KG1 (cell line): ENCODE results near the gene GABRD.

Source experiments
- DNase-seq: peaks from one replicate; lab custom pipeline; 2025; lab: John Stamatoyannopoulos, UW

The GABRD gene

DNA sequence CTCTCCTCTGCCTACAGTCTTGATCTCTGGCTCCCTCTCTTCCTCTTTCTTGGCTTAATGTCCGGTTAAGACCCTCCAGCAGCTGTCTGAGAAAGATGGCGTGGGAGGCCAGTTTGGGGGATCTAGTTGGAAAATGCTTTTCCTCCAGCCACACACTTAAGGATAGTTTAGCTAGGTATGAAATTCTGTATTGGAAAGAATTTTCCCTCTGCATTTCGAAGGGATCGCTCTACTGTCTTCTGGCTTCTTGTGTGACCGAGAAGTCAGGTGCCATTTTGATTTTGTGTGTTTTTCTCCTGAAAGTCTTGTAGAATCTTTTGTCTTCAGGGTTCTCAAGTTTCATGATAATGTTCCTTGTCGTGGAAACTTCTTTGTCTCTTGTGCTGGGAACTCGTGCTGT lies 59.0 kb downstream of the GABRD start:
- DNase-seq: no peak

DNA sequence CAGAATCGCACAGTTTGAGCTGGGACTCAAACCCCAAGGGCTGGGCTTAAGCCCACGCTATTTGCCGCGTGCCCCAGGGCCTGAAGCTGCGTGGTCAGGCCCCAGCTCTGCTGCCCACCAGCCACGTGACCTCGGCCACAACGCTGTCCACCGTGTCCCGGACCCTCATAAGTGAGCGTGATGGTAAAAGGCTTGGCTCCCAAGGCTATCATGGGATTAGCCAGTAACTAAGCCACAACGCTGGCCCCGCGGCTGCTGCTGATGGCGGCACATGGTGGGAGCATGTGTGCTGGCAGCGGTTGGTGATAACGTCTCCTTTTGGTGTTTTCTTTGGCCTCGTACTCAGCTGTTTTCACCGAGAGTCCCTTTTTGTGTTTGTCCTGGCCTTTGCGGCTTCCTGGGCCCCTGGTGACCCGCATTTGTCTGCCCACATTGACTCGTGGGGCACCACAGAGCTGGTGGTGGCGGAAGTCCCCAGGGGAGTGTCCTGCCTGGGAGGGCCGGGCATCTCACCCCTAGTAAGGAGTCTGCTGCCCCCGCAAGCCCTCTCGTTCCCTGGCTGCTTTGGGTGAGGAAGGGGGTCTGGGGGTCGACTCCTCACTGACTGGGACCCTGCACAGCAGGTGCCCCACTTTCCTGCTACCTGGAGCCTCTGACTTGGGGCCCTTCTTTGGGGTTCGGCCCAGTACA lies 60.4 kb downstream of the GABRD start:
- DNase-seq: no peak

DNA sequence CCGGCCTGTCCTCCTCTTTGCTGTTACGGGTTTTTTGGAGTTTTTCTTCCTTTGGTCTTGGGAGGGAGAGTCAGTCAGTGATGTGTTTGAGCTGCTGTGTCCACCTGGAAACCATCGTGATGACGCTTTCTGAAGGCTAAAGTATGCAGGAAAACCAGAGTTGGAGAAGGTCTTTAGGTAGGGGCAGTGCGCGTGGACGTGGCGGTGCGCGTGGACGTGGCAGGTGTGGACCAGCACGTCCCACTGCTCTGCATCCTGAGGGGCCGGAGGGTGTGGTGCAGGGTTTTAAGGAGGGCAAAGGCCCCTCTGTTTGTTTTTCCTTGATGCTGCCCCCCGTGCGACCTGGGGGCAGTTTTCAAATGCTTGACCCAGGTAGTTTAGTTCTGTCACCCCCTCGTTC lies 61.0 kb downstream of the GABRD start:
- DNase-seq: no peak
